ENCODE results near the gene UBL7. TPM values are rescaled to one million over a fixed set of nuclear protein-coding genes. Genes with fewer than 3 reads are reported as not detected.

Gene UBL7
- polyA plus RNA-seq, 3 donors, result 65.0 to 71.4 (median 69.2) TPM

Other genes starting within 250 kb of the UBL7 start
- gene CCDC33, start 224.8 kb downstream of the UBL7 start, polyA plus RNA-seq (ENCODE audit: insufficient read length in 3 of 3), result 1 to 10 TPM; 3.9 to 4.7 (median 3.9) TPM
- 1 to 10 TPM in 2 of 3 donors, under 1 TPM in 1; 0.90 to 1.6 (median 1.2) TPM for gene CYP11A1, start 93.5 kb downstream of the UBL7 start, polyA plus RNA-seq (ENCODE audit: insufficient read length in 3 of 3)
- 1 to 10 TPM; 5.2 to 6.6 (median 5.9) TPM for gene SEMA7A, start 27.2 kb downstream of the UBL7 start, polyA plus RNA-seq (ENCODE audit: insufficient read length in 3 of 3)
- gene ARID3B, start 80.1 kb upstream of the UBL7 start, polyA plus RNA-seq (ENCODE audit: insufficient read length in 3 of 3), result 10 to 100 TPM; 11.4 to 12.1 (median 11.5) TPM
- 10 to 100 TPM; 62.5 to 73.9 (median 65.6) TPM for gene CLK3, start 154.7 kb upstream of the UBL7 start, polyA plus RNA-seq (ENCODE audit: insufficient read length in 3 of 3)
- gene EDC3, start 234.9 kb upstream of the UBL7 start, polyA plus RNA-seq (ENCODE audit: insufficient read length in 3 of 3), result 10 to 100 TPM; 38.6 to 43.2 (median 41.9) TPM